Stimulated activated CD4-positive, alpha-beta T cell treated with anti-CD3 and anti-CD28 coated beads, TNF-alpha, amount 100 ng/mL, for 4 hours (primary cell): ENCODE data around the gene RPS6KL1.
A peak's percentile ranks its signal among the peaks of the same experiment; 100 is the strongest.

ENCODE experiments used
- DNase-seq, 3 experiments: peaks; one replicate each; pipeline ENCODE4 v3.0.0-alpha.2; 2020; ENCODE audit warnings: low read depth in 3 of 3

Gene RPS6KL1

GRCh38 chr14:74922752-74923401 is at the start of gene RPS6KL1:
RPS6KL1 (minus strand) TSS chr14:74923260; CDS start chr14:74921541, 1,719 bp downstream.
- DNase-seq = peak; percentile 17 to 46 (median 41)

- DNase-seq = no peak
Measured at GRCh38 chr14:74968811-74969210, 45.8 kb upstream of the RPS6KL1 start.

GRCh38 chr14:74965486-74966153 is 42.6 kb upstream of the RPS6KL1 start:
- no peak for DNase-seq

GRCh38 chr14:74964787-74965485 is 41.9 kb upstream of the RPS6KL1 start:
- DNase-seq = no peak

GRCh38 chr14:74963705-74964271 is 40.7 kb upstream of the RPS6KL1 start:
- no peak for DNase-seq

- no peak for DNase-seq
Measured at GRCh38 chr14:74963178-74963704, 40.2 kb upstream of the RPS6KL1 start.

- no peak for DNase-seq
Measured at GRCh38 chr14:74962493-74962892, 39.4 kb upstream of the RPS6KL1 start.

GRCh38 chr14:74962046-74962445 is 39.0 kb upstream of the RPS6KL1 start:
- DNase-seq = no peak

- no peak for DNase-seq
Measured at GRCh38 chr14:74961238-74961911, 38.3 kb upstream of the RPS6KL1 start.

GRCh38 chr14:74960736-74961135 is 37.7 kb upstream of the RPS6KL1 start:
- DNase-seq = no peak

GRCh38 chr14:74959596-74960180 is 36.6 kb upstream of the RPS6KL1 start:
- DNase-seq = no peak

GRCh38 chr14:74956280-74957072 is 33.4 kb upstream of the RPS6KL1 start:
- DNase-seq = no peak

- no peak for DNase-seq
Measured at GRCh38 chr14:74956027-74956279, 32.9 kb upstream of the RPS6KL1 start.

- DNase-seq = no peak
Measured at GRCh38 chr14:74955229-74956026, 32.4 kb upstream of the RPS6KL1 start, which contains the start of gene PGF. PGF (minus strand) TSS chr14:74955597; CDS start chr14:74955242, 355 bp downstream.

GRCh38 chr14:74954947-74955228 is 31.8 kb upstream of the RPS6KL1 start:
- no peak for DNase-seq

- no peak for DNase-seq
Measured at GRCh38 chr14:74954232-74954946, 31.3 kb upstream of the RPS6KL1 start.

GRCh38 chr14:74953686-74954085 is 30.6 kb upstream of the RPS6KL1 start:
- DNase-seq = no peak

GRCh38 chr14:74952697-74953484 is 29.8 kb upstream of the RPS6KL1 start:
- no peak for DNase-seq
